Measurements from ENCODE around the gene MINDY4. TPM values are rescaled to one million over a fixed set of nuclear protein-coding genes. Genes with fewer than 3 reads are reported as not detected.

Gene MINDY4
- total RNA-seq, 1 experiment from 2014 or later = 3.6 TPM

GRCh38 chr7:30877993-30878392, 106.8 kb downstream of the MINDY4 start:
- in situ Hi-C loops (cut with HindIII; ENCODE audit: low pct_unique_long_range_greater_than_20kb, low sequenced_read_pairs) = no loop called here
- no peak for DNase-seq (ENCODE audit: low read depth)

GRCh38 chr7:30879139-30880124, 108.2 kb downstream of the MINDY4 start:
- in situ Hi-C loops (cut with HindIII; ENCODE audit: low pct_unique_long_range_greater_than_20kb, low sequenced_read_pairs) = no loop called here
- DNase-seq (ENCODE audit: low read depth) = no peak

- in situ Hi-C loops (cut with HindIII; ENCODE audit: low pct_unique_long_range_greater_than_20kb, low sequenced_read_pairs) = no loop called here
- no peak for DNase-seq (ENCODE audit: low read depth)
These were observed 109.0 kb downstream of the MINDY4 start for GRCh38 chr7:30880125-30880720.

GRCh38 chr7:30880941-30881340, 109.7 kb downstream of the MINDY4 start:
- in situ Hi-C loops (cut with HindIII; ENCODE audit: low pct_unique_long_range_greater_than_20kb, low sequenced_read_pairs) = no loop called here
- no peak for DNase-seq (ENCODE audit: low read depth)

DNA sequence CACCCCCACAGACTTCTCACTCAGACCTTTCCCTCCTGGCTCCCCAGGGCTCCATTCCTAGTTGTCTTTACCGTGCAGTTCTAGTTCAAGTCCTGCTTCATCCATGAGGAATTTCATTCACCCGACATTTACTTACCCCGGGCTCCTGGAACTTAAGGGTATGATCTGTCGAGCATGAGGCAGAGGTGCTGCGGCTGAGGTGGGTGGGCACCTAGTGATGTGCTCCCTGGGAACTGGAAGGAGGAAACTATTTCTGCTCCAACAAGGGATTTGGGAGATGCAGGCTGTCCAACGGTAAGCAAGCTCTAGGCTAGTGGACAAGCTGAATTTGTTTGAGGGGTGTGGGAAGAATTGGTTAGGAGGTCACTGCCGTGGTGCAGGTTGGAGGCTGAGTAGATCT, 110.2 kb downstream of the MINDY4 start:
- in situ Hi-C loops (cut with HindIII; ENCODE audit: low pct_unique_long_range_greater_than_20kb, low sequenced_read_pairs) = no loop called here
- no peak for DNase-seq (ENCODE audit: low read depth)

DNA sequence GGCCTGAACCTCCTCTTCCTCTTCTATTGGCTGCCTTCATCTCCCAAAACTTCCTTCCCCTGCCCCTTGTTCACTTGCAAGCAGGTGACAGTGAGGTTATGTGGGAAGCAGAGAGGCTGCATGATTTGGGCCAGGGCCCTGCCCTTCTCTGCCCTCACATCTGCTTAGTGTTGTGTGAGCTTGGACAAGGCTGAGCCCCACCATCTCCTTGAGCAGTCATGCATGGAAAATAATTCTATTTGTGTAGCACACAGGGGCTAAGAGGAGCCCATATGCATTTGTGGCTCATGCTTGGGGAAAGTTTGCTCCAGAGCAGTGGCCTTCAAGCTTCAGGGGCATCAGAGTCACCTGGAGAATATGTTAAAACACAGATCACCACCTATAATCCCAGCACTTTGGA, 113.7 kb downstream of the MINDY4 start:
- in situ Hi-C loops (cut with HindIII; ENCODE audit: low pct_unique_long_range_greater_than_20kb, low sequenced_read_pairs) = no loop called here
- DNase-seq (ENCODE audit: low read depth) = no peak

DNA sequence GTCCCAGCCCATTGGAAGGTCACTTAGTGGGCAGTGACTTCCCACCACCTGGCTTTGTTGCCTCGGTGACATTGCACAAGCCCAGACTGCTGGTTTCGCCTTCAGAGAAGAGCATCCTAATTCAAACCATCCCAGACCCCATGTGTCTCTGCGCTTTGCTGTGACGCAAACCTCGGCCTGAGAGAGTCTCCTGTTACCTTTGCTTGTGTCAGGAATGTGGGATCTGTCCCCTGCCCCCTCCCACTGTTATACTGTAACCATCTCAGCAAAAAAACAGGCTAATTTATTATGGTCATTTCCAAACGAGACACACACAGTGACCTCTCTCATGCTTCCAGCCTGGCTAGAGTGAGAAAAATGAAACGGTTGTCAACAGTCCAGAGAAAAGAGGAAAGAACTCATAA, 115.4 kb downstream of the MINDY4 start:
- in situ Hi-C loops (cut with HindIII; ENCODE audit: low pct_unique_long_range_greater_than_20kb, low sequenced_read_pairs) = no loop called here
- no peak for DNase-seq (ENCODE audit: low read depth)

- in situ Hi-C loops (cut with HindIII; ENCODE audit: low pct_unique_long_range_greater_than_20kb, low sequenced_read_pairs) = no loop called here
- DNase-seq (ENCODE audit: low read depth) = no peak
These were observed 116.3 kb downstream of the MINDY4 start for GRCh38 chr7:30887464-30887872.

GRCh38 chr7:30888747-30889146, 117.5 kb downstream of the MINDY4 start:
- in situ Hi-C loops (cut with HindIII; ENCODE audit: low pct_unique_long_range_greater_than_20kb, low sequenced_read_pairs) = no loop called here
- peak; percentile 8 for DNase-seq (ENCODE audit: low read depth)

DNA sequence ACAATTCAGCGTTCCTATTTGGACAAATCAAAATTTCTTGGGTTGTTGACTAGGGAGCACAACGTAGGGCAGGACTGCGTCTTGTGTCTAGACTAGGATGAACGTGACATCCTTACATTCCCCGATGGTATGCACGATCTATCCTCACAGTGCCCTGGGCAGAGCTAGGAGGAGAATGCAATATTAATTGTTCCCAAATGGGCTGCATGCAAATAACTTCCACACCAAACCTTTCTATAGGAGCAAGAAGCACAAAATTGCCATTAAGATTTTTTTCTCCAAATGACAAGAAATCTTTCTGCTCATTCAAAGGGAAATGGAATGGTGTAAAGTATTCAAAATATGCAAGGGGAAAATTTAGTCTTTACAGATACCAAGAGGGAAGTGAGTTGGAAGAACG, 119.0 kb downstream of the MINDY4 start:
- no peak for DNase-seq (ENCODE audit: low read depth)
- in situ Hi-C loops (cut with HindIII; ENCODE audit: low pct_unique_long_range_greater_than_20kb, low sequenced_read_pairs) = no loop called here

DNA sequence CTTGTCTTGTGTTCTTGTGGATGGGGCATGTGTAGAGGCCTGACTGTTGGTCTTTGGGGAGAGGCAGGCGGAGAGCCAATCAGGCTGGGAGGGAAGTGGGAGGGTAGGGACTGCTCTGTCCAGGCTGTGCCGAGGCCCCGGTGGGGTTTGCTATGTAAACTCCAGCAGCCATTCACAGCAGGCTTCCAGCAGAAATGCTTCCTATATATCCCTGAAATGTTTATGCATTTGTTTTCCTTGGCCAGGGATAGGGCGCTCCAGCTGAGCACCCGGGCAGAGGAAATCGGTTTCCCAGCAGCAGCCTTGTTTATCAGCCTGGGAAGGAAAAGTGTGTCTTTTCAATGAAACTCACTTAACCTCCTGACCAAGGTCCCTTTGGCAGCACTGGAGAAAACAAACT, 122.1 kb downstream of the MINDY4 start:
- DNase-seq (ENCODE audit: low read depth) = no peak
- in situ Hi-C loops (cut with HindIII; ENCODE audit: low pct_unique_long_range_greater_than_20kb, low sequenced_read_pairs) = no loop called here

- in situ Hi-C loops (cut with HindIII; ENCODE audit: low pct_unique_long_range_greater_than_20kb, low sequenced_read_pairs) = no loop called here
These were observed 122.8 kb downstream of the MINDY4 start for GRCh38 chr7:30894009-30894408.

DNA sequence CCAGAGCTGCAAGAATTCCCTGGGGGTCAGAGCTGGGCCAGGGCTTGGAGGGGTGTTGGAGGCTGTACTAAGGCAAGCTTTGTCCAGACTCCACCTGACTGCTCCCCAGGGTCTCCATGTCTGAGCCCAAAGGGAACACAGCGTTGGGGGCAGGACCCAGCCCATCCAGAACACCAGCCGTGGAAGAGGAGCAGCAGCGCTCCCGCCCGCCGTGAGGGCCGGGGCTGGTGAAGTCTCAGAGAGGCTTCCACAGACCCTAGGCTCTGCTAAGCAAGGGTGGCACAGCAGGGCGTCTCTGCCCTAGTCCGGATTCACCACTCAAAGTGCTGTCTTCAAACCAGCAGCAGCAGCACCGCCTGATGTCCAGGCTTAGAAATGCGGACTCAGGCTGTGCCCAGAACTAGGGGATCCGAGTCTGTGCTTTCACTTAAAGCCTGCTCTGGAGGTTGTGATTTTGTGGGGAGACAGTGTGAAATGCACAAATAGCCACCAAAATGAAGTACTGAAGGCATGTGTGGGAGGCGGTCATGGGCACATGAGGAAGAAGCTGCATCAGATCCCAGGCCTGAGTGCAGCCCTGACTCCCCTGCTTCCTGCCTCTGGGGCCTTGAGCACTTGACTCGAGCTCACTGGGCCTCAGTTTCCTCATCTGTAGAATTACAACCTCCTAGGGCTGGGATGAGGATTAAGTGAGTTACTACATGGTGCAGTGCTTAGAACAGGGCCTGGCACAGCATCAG, 123.8 kb downstream of the MINDY4 start:
- in situ Hi-C loops (cut with HindIII; ENCODE audit: low pct_unique_long_range_greater_than_20kb, low sequenced_read_pairs) = no loop called here
- no peak for DNase-seq (ENCODE audit: low read depth)

More at GRCh38 chr7:30894009-30894408, 122.8 kb downstream of the MINDY4 start:
- no peak for DNase-seq (ENCODE audit: low read depth)

DNA sequence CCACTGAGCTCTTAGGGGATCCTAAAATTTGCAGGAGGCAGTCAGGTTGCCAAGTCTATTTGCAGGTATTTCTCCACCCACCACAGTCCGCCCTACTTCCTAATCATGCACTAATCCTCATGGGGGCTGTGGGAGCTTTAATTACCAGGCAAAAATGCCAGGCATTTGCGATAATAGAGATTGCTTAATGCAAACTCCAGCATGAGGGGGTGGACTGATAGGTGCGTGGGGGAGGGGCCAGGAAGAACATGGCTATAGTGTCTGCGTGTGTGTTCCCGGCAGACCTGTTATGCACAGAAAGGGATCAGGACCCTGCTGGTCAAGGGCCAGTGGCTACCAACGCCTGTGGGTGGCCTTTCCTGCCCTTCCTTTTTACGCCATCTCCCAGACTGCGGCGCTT, 124.8 kb downstream of the MINDY4 start:
- no peak for DNase-seq (ENCODE audit: low read depth)
- in situ Hi-C loops (cut with HindIII; ENCODE audit: low pct_unique_long_range_greater_than_20kb, low sequenced_read_pairs) = no loop called here

- in situ Hi-C loops (cut with HindIII; ENCODE audit: low pct_unique_long_range_greater_than_20kb, low sequenced_read_pairs) = no loop called here
- DNase-seq (ENCODE audit: low read depth) = no peak
These were observed 125.8 kb downstream of the MINDY4 start for GRCh38 chr7:30896783-30897637.

- in situ Hi-C loops (cut with HindIII; ENCODE audit: low pct_unique_long_range_greater_than_20kb, low sequenced_read_pairs) = no loop called here
These were observed 126.6 kb downstream of the MINDY4 start for GRCh38 chr7:30897770-30898169.

DNA sequence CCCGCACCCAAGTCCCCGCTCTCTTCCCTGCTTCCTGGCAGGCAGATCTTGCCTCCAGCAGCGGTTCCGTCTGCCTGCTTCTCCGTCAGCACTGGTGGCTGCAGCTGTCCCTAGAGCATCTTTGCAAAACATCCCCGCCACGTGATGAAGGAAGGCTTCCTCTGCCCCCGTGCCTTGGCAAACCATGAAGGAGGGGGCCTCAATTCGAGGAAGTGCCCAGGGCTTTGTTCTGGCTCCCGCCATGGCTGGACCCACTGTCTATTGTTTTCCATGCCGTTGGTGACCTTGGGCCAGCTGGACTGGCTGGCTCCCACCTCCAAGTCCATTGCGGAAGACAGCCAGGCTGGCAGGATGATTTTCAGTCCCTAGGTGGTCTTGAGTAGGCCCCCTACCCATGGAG, 127.2 kb downstream of the MINDY4 start:
- no peak for DNase-seq (ENCODE audit: low read depth)
- in situ Hi-C loops (cut with HindIII; ENCODE audit: low pct_unique_long_range_greater_than_20kb, low sequenced_read_pairs) = no loop called here

More at GRCh38 chr7:30897770-30898169, 126.6 kb downstream of the MINDY4 start:
- DNase-seq (ENCODE audit: low read depth) = no peak

DNA sequence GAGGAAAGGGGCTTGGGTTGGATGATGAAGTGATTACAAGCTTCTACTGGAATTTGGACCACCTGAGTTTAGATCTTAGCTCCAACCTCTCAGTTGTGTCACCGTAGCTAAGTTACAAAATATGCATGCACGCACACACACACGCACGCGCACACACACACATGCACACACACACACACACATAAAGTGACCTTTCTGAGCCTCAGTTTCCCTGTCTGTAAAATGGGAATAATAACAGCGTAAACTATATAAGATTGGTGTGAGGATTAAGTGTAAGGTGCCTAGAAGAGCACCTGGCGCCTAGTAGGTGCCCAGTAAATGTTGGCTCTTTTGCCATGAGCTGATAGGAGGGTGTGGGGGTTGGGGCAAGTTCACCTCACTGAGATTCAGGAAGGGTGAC, 127.8 kb downstream of the MINDY4 start:
- in situ Hi-C loops (cut with HindIII; ENCODE audit: low pct_unique_long_range_greater_than_20kb, low sequenced_read_pairs) = no loop called here
- no peak for DNase-seq (ENCODE audit: low read depth)
